Activated CD4-positive, alpha-beta T cell treated with anti-CD3 and anti-CD28 coated beads, Interleukin-2, Interleukin-4, amounts not matched to agents 100 ng/mL and 50 ng/mL, durations not matched to agents 16 hours and 8 hours (primary cell): ENCODE data around the gene TMEM163.

ENCODE experiments used
- DNase-seq: peaks from one replicate; pipeline ENCODE4 v3.0.0-alpha.2; 2020; ENCODE audit warnings: low spot score

The TMEM163 gene

GRCh38 chr2:134457765-134458472 is 260.9 kb downstream of the TMEM163 start:
- no peak for DNase-seq

DNA sequence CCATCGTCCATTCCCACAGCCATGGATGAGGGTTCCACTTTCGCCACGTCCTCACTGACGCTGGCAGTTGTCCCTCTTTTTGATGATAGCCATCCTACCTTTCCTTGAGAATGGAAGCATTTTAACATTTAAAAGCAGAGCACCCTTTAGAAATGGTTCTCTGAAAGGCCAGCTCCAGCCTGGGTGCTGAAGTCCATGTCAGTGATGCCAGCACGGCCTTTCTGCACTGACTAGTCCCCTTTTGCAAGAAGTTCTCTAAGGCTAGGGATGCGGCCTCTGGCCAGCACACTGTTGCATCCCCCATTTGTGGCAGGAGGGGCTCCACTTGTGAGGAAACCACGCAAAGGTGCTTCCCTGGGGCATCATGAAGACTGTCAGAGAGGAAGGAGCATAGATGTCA is 261.4 kb downstream of the TMEM163 start:
- no peak for DNase-seq

GRCh38 chr2:134455426-134455825 is 263.4 kb downstream of the TMEM163 start:
- no peak for DNase-seq

GRCh38 chr2:134454931-134455330 is 263.9 kb downstream of the TMEM163 start:
- DNase-seq = no peak

DNA sequence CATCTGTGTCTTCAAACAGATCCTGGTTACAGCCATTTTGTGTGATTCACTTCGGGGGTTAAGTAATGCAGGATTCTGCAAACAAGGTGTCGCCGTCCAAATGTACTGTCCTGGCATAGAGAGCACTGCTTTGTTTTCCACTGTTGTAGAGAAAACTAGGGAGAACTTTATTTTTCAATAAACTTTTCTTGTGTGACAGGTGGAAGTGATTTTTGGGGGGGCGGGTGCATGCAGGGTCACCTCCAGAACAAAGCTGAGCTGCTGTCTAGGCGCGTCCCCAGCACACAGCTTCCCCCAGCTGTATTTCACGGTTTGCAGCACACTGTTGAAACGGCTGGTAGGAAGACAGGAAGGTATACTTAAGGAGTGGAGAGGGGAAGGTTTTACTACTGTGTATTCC is 264.4 kb downstream of the TMEM163 start:
- DNase-seq = no peak

DNA sequence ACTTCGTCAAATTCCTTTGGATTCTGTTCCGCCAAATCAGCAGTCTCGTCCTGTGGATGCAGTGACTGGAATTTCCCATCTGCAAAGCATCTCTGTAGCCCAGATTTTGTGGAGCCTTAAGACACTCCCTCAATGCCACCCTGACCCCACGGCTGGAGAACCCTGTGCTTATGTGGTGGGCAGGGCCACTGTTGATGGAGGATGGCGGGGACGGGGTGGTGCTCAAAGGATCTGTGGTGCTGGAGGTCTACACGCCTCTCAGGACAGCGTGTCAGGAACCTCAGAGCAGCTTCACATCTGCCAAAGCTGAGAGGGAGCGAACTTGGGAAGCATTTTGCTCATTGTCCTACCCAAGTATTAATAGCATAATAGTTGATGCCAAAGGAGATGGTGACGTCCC is 264.8 kb downstream of the TMEM163 start:
- no peak for DNase-seq

- no peak for DNase-seq
Measured at GRCh38 chr2:134453476-134453875, 265.3 kb downstream of the TMEM163 start.

DNA sequence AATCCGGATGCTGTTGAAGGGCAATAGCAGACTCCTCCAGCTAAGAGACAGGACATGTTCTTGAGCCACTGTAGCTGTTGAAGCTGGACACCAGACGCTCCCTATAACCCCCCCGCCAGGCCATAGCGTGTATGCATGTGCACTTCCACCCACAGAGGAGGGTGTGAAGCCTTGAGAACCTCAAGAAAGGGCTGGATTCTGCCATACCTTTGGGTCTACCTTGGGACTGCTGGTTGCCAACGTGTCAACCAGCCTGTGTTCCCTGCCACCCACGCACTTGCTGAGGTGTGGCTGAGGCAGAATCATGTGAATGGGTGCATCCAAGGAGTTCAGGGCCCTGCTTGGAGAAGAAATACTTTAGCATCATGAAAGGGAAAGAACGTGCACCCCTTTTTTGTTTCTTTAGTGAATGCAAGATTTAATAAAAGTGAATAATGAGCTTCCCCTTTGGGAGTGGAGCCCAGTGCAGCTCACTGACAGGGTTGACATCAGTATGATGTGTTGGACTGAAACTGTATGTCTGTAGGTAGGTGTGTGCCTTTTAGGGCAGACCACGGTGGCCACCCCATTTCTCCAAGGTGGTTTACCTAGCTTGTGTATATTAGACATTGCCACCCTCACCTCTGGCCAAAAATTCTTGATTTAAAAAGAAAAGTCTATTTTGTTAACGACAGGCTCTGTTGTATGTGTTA is 266.6 kb downstream of the TMEM163 start:
- DNase-seq = no peak

DNA sequence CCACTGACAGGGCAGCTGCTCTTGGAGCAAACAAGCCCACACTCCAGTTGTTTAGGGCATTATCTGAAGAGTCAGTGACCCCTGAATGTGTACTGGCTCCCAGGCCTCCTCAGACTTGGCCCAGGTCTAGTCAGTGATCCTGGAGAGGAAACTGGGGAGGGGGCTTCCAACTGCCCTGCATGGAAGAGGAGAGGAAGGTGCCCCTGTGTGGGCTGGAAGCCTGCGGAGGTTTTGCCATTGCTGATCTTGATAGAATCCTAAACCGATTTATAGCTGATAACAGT is 267.5 kb downstream of the TMEM163 start:
- DNase-seq = no peak

- no peak for DNase-seq
Measured at GRCh38 chr2:134449751-134450513, 268.9 kb downstream of the TMEM163 start.

GRCh38 chr2:134449157-134449556 is 269.6 kb downstream of the TMEM163 start:
- no peak for DNase-seq

DNA sequence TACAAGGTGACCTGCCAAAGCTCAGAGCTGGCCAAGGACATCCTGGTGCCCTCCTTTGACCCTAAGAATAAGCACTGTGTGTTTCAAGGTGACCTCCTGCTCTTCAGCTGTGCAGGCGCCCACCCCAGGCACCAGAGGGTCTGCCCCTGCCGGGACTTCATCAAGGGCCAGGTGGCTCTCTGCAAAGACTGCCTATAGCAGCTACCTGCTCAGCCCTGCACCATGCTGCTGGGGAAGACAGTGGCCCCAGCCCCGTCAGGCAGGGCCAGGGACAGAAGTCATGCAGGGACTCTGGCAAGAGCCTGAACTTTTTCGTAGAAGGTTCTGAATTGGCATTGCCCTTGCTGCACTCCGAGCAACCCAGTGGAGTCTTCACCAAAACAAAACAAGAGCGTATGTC is 270.1 kb downstream of the TMEM163 start:
- no peak for DNase-seq

- DNase-seq = no peak
Measured at GRCh38 chr2:134447669-134448068, 271.1 kb downstream of the TMEM163 start.

DNA sequence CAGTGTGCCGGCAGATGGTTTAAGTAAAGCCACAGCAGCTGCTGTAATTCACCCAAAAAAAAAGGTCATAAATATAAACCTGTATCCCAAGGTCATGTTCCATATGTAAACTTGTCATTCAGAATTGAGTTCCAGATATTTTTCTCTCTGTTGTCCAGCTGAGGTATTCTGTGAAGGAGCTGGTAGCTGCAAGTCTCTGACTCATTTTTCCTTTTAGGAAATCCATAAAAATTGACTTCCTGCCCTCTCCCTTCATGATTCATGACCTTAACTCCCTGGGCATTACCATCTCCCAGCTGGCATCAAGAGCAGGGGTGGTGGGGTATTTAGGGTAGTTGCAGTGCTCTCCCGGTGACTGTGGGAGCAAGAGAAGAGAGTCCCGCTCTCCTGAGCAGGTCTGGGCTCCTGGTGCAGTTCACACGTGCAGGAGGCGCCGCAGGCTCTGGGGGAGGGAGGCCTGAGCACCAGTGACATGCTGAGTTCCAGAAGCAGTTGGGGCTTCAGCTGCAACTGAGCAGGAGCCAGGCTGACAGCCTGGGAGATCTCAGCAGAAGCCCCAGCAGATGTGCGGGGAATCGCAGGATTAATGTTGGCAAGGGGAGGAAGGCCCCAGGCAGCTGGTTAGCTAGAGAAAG is 272.3 kb downstream of the TMEM163 start:
- no peak for DNase-seq

GRCh38 chr2:134445985-134446382 is 272.8 kb downstream of the TMEM163 start:
- DNase-seq = no peak

- no peak for DNase-seq
Measured at GRCh38 chr2:134445116-134445515, 273.7 kb downstream of the TMEM163 start.

DNA sequence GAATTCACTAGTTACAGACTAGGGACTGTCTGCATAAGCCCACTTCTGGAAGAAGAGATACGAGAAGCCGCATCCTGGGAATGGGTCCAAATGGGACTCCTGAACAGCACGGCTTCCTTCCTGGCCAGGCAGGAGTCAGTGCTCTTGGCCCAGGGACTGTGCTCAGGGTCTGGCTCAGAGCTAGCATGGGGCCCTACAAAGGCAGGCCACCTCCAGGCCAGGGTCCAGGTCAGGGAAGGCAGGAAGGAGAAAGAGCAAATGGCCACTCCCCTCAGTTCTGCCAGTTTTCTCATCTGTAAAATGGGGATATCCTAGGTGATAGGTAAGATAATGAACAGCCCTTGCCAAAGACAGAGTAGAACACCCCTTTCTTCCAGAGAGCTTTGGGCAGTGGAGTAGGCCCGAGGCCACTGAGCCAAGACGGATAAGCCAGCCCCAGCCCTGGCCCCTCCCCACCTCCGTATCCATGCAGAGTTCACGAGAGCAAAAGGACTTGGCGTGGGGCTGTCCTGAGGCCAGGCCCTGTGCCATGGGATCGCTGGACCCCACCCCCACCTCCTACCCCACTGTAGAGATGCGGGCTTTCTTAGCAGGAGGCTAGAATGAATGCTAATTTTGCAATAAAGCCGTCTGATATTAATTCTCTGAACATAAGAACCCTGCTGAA is 274.9 kb downstream of the TMEM163 start:
- DNase-seq = no peak

GRCh38 chr2:134441153-134441863 is 277.5 kb downstream of the TMEM163 start:
- DNase-seq = no peak

DNA sequence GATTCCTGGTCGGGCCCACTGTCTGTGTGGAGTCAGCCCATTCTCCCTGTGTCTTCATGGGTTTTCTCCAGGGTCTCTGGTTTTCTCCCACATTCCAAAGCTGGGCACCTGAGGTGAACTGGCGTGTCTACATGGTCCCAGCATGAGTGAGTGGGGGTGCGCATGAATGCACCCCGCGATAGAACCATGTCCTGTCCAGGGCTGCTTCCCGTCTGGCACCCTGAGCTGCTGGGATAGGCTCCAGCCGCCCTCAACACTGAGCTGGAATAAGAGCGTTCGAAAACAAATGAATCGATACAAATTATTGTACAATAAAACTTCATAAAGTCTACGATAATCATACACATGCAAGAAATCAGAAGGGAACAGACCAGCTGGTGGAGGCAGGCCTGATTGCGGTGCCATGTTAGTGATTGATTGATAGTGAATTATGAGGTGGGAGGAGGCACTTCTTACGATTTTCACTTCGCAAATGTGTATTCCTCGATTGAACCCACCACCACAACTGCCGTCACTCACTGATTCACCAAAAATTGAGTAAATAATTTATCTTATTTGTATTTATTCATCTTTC is 278.4 kb downstream of the TMEM163 start:
- no peak for DNase-seq

GRCh38 chr2:134438371-134438770 is 280.4 kb downstream of the TMEM163 start:
- DNase-seq = no peak

GRCh38 chr2:134436706-134437105 is 282.1 kb downstream of the TMEM163 start:
- DNase-seq = no peak
